Ovary (tissue), 9 donors: Measurements from ENCODE around the gene IL6R. TPM values are rescaled to one million over a fixed set of nuclear protein-coding genes. Genes with fewer than 3 reads are reported as not detected.

ENCODE experiments used
- DNase-seq, 5 donors: peaks; one replicate each; pipeline ENCODE4 v3.0.0-alpha.2; 2019 to 2020
- H3K27ac ChIP-seq, 2 donors: fragments of 200-600 bp; one replicate each; pipeline versions ENCODE4 v1.5.1 to v1.8.0; 2019 to 2022
- H3K27me3 ChIP-seq: fragments of 200-600 bp; one replicate; pipeline ENCODE4 v1.8.0; 2022
- H3K36me3 ChIP-seq: fragments of 200-600 bp; sonication (generic); one replicate; pipeline ENCODE4 v1.5.1; 2019
- H3K4me1 ChIP-seq: one replicate; pipeline ENCODE4 v1.8.1; 2013; ENCODE audit warnings: mild to moderate bottlenecking, moderate library complexity; ENCODE audit not compliant: insufficient read depth
- H3K4me3 ChIP-seq: fragments of 200-600 bp; sonication (generic); one replicate; pipeline ENCODE4 v1.5.1; 2017
- H3K9me3 ChIP-seq, 2 donors: fragments of 200-600 bp in 1 of 2; sonication (generic) in 1 of 2; one replicate each; pipeline versions ENCODE4 v1.5.1 to v1.8.1; 2013 to 2019; ENCODE audit warnings: mild to moderate bottlenecking in 1 of 2, moderate library complexity in 1 of 2
- EP300 ChIP-seq: sonication (generic); formaldehyde crosslinking; IDR thresholded peaks from one replicate; pipeline ENCODE4 v1.6.1; 2017; ENCODE audit warnings: antibody characterized with exemption
- POLR2A ChIP-seq: fragments of 450-650 bp; IDR thresholded peaks from one replicate; pipeline ENCODE4 v1.6.1; 2017; ENCODE audit warnings: antibody characterized with exemption, mild to moderate bottlenecking, moderate library complexity
- WGBS, 3 donors: extraction: QIAGEN DNeasy Blood & Tissue Kit in 1 of 3; methylation state at CpG; one replicate each; pipeline versions ENCODE4 v1.1.5 to v1.1.7; 2013 to 2017; 5-methylcytosine and 5-hydroxymethylcytosine counted together
- intact Hi-C, 4 donors: fragments of 100-400 bp; cut with DNase I; formaldehyde crosslinking; loops; one replicate each; pipeline versions ENCODE4 v1.11.0 to v1.15.1; 2022 to 2023
- polyA plus RNA-seq, 2 donors: library from polyadenylated mRNA; stranded (reverse); fragments of 200-250 nt in 1 of 2; fragments of 350-450 nt in 1 of 2; fragmentation: Illumina TruSeq in 1 of 2; extraction: RNeasy Lipid Tissue Mini Kit (QIAGEN cat#74804) in 1 of 2; gene quantifications; one replicate each; pipeline ENCODE4 v1.2.3, GENCODE V29; 2013 to 2014
- total RNA-seq, 7 donors: library from RNA; depleted of rRNA in 2 of 7; stranded (reverse); fragments of >200 nt in 2 of 7; fragmentation: NEBNext Ultra II Directional in 3 of 7; extraction: Animal tissue kit (Norgen Biotek cat#: 25700) in 3 of 7; gene quantifications; one replicate each; pipeline versions ENCODE4 v1.1.0 to v1.2.4, GENCODE V29; 2016 to 2023
- TF ChIP-seq, protein P1 (sequence below), 3 donors: fragments of 450-650 bp in 2 of 3; fragments of 200-600 bp in 1 of 3; IDR thresholded peaks; one replicate each; pipeline versions ENCODE4 v1.5.1 to v1.8.0; 2016 to 2022; ENCODE audit warnings: antibody characterized with exemption in 3 of 3, mild to moderate bottlenecking in 1 of 3
- donor health status: DM: no; HTN: no; CAD: no; lungs with moderate emphysema.
- donor health status: DM: no; HTN: no; CAD: no.
- donor health status: Bipolar disorder and iron deficiency.
- donor health status: DM: yes; HTN: yes; CAD: no.
- donor health status: DM: no; HTN: no; CAD: no.
- donor health status: DM: yes; HTN: yes; CAD: no.

IL6R gene
- total and polyA plus RNA-seq, 9 donors = 6.5 to 37.0 (median 12.2) TPM

DNA sequence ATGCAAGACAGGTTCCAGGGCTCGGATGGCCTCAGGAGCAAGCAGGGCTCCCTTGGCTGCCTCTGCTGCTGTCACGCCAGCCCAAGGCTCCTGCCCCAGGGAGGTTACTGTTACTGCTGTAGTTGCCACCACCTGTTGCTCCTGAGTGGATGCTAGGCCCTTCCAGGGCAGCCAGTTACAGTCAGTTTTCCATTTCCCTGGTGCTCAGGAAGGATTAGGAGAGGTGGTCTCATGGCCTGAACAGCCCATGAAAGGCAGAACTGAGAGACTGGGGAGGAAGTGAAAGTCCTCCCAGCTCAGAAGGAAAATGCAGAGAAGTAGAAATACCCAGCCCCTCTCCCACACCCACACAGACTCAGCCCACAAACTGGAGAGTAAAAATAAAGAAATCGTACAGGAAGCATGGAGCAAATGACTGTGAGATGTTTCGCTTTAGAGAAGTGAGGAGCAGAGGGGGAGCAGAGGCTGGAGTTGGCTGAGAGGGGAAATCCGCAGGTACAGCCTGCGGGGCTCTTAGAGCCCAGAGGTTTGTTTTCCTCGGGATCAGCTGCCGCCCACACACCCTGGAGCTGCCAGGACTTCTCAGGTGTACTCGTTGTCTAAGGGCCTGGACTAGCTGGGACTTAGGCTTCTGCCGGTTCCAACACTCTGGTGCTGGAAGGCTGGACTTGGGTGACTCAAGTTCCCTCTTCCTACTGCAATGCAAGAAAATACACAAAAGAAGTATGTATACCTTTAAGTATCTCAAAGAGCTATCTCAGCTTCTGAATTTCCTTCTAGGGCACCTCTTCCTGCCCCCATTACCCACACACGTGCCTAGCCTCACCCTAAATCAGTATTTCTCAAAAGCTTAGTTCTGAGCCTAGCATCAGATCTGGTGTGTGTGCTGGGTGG is 2.3 kb downstream of the IL6R start:
- TF ChIP-seq, protein P1, sequence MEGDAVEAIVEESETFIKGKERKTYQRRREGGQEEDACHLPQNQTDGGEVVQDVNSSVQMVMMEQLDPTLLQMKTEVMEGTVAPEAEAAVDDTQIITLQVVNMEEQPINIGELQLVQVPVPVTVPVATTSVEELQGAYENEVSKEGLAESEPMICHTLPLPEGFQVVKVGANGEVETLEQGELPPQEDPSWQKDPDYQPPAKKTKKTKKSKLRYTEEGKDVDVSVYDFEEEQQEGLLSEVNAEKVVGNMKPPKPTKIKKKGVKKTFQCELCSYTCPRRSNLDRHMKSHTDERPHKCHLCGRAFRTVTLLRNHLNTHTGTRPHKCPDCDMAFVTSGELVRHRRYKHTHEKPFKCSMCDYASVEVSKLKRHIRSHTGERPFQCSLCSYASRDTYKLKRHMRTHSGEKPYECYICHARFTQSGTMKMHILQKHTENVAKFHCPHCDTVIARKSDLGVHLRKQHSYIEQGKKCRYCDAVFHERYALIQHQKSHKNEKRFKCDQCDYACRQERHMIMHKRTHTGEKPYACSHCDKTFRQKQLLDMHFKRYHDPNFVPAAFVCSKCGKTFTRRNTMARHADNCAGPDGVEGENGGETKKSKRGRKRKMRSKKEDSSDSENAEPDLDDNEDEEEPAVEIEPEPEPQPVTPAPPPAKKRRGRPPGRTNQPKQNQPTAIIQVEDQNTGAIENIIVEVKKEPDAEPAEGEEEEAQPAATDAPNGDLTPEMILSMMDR (IDR thresholded peaks at IDR 0.05) = no peak
- TF ChIP-seq EP300 (no peak), POLR2A (no peak)
- peak overlapping the region; percentile 9 for H3K4me3 ChIP-seq
- WGBS, 3 donors = 54 to 68% (median 61%) methylated on average over 11 of the region's 11 CpGs
- peaks cover 17% of the 10 kb centered on the region for H3K4me1 ChIP-seq
- H3K27me3 ChIP-seq = no peaks in the 10 kb centered on the region
- no peaks in the 10 kb centered on the region for H3K36me3 ChIP-seq
- intact Hi-C loops = loop anchor here (5.0 to 10.0 kb wide), 4 partner anchors 53 to 147 kb away; partner anchors contain the start of genes ATP8B2 (in 1 of the 4) and UBE2Q1 (in 1 of the 4)
- no peaks in the 10 kb centered on the region for H3K9me3 ChIP-seq
- peak in 1 of 5 donors; percentile 42 for DNase-seq
- H3K27ac ChIP-seq = peak overlapping the region; percentile 6 to 89

DNA sequence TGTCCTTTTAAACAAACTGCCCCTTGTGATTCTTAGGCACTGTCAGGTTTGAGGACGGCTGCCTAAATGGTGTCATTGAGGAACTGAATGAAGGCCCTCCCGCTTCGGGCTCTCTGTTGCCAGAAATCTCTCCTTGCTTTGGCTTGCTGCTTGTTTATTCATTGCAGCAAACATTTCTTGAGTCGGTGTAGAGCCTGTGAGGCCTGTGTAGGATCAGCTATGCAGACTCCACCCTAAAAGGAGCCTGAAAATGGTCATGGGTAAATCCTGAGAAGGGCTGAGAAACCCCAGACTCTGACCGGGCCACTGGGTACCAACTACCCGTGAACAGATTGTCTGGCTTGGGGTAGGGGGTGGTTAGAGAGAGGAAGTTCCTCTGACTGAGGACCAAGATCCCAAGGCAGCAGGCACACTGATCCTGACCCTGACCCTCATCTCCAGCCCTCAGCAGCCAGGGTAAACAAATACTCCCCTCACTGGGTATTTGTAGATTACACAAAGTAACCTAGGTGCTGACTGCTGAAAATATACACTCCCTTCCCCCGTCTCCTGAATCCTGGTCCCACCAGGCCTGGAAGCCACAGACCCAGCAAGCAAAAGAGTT is 3.1 kb downstream of the IL6R start:
- Histone ChIP-seq H3K4me3 (no peak overlapping the region), H3K36me3 (no peaks in the 10 kb centered on the region), H3K4me1 (peaks cover 17% of the 10 kb centered on the region), H3K27me3 (no peaks in the 10 kb centered on the region), H3K27ac (peak overlapping the region; percentile 6 to 89), H3K9me3 (no peaks in the 10 kb centered on the region)
- intact Hi-C loops = loop anchor here (5.0 to 10.0 kb wide), 4 partner anchors 53 to 147 kb away; partner anchors contain the start of genes ATP8B2 (in 1 of the 4) and UBE2Q1 (in 1 of the 4)
- WGBS, 3 donors = 21 to 40% (median 35%) methylated on average over 7 of the region's 7 CpGs
- DNase-seq = peak in 3 of 5 donors; percentile 35 to 57 (median 47)
- no peak for TF ChIP-seq EP300
- TF ChIP-seq POLR2A = no peak
- TF ChIP-seq, protein P1 (IDR thresholded peaks at IDR 0.05) = no peak

DNA sequence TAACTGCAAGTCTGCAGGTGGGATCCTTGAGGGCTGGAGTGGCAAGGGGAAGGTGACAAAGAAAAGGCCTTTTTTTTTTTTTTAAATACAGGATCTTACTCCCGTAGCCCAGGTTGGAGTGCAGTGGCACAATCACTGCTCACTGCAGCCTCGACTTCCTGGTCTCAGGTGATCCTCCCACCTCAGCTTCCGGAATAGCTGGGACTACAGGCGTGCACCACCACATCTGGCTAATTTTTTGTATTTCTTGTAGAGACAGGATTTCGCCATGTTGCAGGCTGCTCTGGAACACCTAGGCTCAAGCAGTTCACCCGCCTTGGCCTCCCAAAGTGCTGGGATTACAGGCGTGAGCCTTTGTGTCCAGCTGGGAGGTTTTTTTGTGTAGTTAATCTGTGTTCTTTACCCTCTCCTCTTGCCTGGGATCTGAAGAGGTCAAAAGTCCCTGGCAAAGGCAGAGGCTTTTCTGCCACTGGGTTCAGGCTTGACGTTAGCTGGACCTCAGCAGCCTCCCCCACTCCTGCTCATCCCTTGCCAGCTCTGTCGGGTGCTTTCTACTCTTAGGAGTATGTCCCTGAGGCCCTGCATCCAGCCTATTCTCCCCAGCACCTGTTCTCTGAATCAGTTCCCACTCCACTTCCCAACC is 5.2 kb downstream of the IL6R start:
- no peak overlapping the region for H3K27ac ChIP-seq
- no peak overlapping the region for H3K4me3 ChIP-seq
- no peak for DNase-seq
- 80 to 86% (median 81%) methylated on average over 9 of the region's 9 CpGs for WGBS, 3 donors
- TF ChIP-seq POLR2A (no peak), EP300 (no peak)
- TF ChIP-seq, protein P1 (IDR thresholded peaks at IDR 0.05) = no peak
- no peaks in the 10 kb centered on the region for H3K36me3 ChIP-seq
- no peaks in the 10 kb centered on the region for H3K27me3 ChIP-seq
- peaks cover 17% of the 10 kb centered on the region for H3K4me1 ChIP-seq
- H3K9me3 ChIP-seq = no peaks in the 10 kb centered on the region
- intact Hi-C loops = no loop called here

DNA sequence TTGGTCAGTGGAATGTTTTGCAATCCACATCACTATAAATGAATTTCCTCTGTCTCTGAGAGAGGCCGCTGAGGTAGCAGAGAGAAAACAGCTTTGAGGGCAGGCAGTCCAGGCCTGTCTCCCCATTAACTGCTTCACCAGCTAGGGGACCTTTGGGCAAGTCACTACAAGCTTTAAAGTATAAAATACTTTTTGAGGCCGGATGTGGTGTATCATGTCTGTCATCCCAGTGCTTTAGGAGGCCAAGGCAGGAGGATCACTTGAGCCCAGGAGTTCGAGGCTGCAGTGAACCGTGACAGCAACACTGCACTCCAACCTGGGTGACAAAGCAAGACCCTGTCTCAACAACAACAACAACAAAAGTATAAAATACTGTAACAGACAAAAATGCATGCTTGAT is 6.4 kb downstream of the IL6R start:
- 90 to 93% (median 91%) methylated on average over 4 of the region's 4 CpGs for WGBS, 3 donors
- TF ChIP-seq, protein P1 (IDR thresholded peaks at IDR 0.05) = no peak
- TF ChIP-seq POLR2A (no peak), EP300 (no peak)
- Histone ChIP-seq H3K9me3 (no peaks in the 10 kb centered on the region), H3K27me3 (no peaks in the 10 kb centered on the region), H3K4me3 (no peak overlapping the region), H3K27ac (no peak overlapping the region), H3K36me3 (no peaks in the 10 kb centered on the region), H3K4me1 (peaks cover 13% of the 10 kb centered on the region)
- no peak for DNase-seq
- intact Hi-C loops = no loop called here
